GM12878 (cell line): ENCODE measurements around the gene RPS3. TPM values are rescaled to one million over a fixed set of nuclear protein-coding genes. Genes with fewer than 3 reads are reported as not detected.

Experiments used
- BACH1 ChIP-seq: fragments of 450-650 bp; IDR thresholded peaks from 2 replicates; pipeline ENCODE4 v1.6.1; 2017; ENCODE audit warnings: mild to moderate bottlenecking, borderline replicate concordance
- BCL11A ChIP-seq: IDR thresholded peaks from 2 replicates; pipeline ENCODE4 v1.6.1; 2011; ENCODE audit warnings: low read depth, low read length
- DPF2 ChIP-seq: fragments of 450-650 bp; IDR thresholded peaks from 2 replicates; pipeline ENCODE4 v1.6.1; 2017; ENCODE audit warnings: mild to moderate bottlenecking
- HCFC1 ChIP-seq: fragments of 150-350 bp; IDR thresholded peaks from 2 replicates; pipeline ENCODE4 v1.6.1; 2014; ENCODE audit warnings: low read length
- IKZF1 ChIP-seq: fragments of 450-650 bp; conservative IDR thresholded peaks from 2 replicates; pipeline ENCODE4 v1.6.1; 2017; ENCODE audit warnings: antibody characterized with exemption, mild to moderate bottlenecking
- JUND ChIP-seq: IDR thresholded peaks from 2 replicates; pipeline ENCODE4 v1.6.1; 2012; ENCODE audit warnings: low read depth, mild to moderate bottlenecking, low read length, improper control_type of control experiment, moderate library complexity
- LARP7 ChIP-seq: fragments of 450-650 bp; IDR thresholded peaks from 2 replicates; pipeline ENCODE4 v1.6.1; 2017; ENCODE audit warnings: mild to moderate bottlenecking
- RELA ChIP-seq: fragments of 450-650 bp; IDR thresholded peaks from 2 replicates; pipeline ENCODE4 v1.8.0; 2014; ENCODE audit warnings: borderline replicate concordance; ENCODE audit not compliant: partially characterized antibody
- SMARCA5 ChIP-seq: fragments of 450-650 bp; IDR thresholded peaks from 2 replicates; pipeline ENCODE4 v1.6.1; 2017; ENCODE audit warnings: mild to moderate bottlenecking
- SP1 ChIP-seq: IDR thresholded peaks from one replicate; pipeline ENCODE4 v1.6.1; 2011; ENCODE audit warnings: low read depth, low read length
- SRF ChIP-seq, 2 experiments: IDR thresholded peaks; 2 replicates each; pipeline ENCODE4 v1.6.1; 2011; ENCODE audit warnings: low read depth in 2 of 2, low read length in 2 of 2, mild to moderate bottlenecking in 1 of 2, moderate library complexity in 1 of 2
- SUPT20H ChIP-seq: IDR thresholded peaks from 2 replicates; pipeline ENCODE4 v1.6.1; 2011; ENCODE audit warnings: low read depth, mild to moderate bottlenecking, low read length, moderate library complexity, borderline replicate concordance; ENCODE audit not compliant: control insufficient read depth
- SUZ12 ChIP-seq: fragments of 200-600 bp; sonication (generic); IDR thresholded peaks from one replicate; pipeline ENCODE4 v1.6.1; 2018; ENCODE audit warnings: antibody characterized with exemption, mild to moderate bottlenecking; ENCODE audit not compliant: unreplicated experiment
- TAF1 ChIP-seq: IDR thresholded peaks from 2 replicates; pipeline ENCODE4 v1.6.1; 2011; ENCODE audit warnings: mild to moderate bottlenecking, low read depth, low read length, borderline replicate concordance
- YY1 ChIP-seq: IDR thresholded peaks from 2 replicates; pipeline ENCODE4 v1.6.1; 2011; ENCODE audit warnings: low read depth, mild to moderate bottlenecking, low read length
- ZNF274 ChIP-seq: IDR thresholded peaks from one replicate; pipeline ENCODE4 v1.8.0; 2011; ENCODE audit not compliant: insufficient read length, insufficient read depth
- ZNF384 ChIP-seq: IDR thresholded peaks from 2 replicates; pipeline ENCODE4 v1.6.1; 2012; ENCODE audit warnings: low read depth, mild to moderate bottlenecking, low read length, improper control_type of control experiment, borderline replicate concordance
- polyA plus RNA-seq, 11 experiments: library from polyadenylated mRNA; depleted of rRNA in 4 of 11; unstranded in 6 of 11; stranded (reverse) in 5 of 11; fragments of >200 nt; fragmentation: Nextera tagmentation in 4 of 11; fragmentation: Illumina TruSeq in 1 of 11; extraction: Ambion mirVana in 4 of 11; extraction: Trizol in 1 of 11; gene quantifications; 1 replicate in 1 of 11; 2 replicates in 10 of 11; pipeline versions ENCODE4 v1.2.1 to v1.2.3, GENCODE V29; 2011 to 2016; ENCODE audit warnings: inconsistent platforms in 2 of 11, missing spikeins in 2 of 11, low read depth in 1 of 11
- total RNA-seq, 4 experiments: library from RNA; depleted of rRNA in 3 of 4; stranded (reverse); fragments of >200 nt in 3 of 4; fragmentation: Illumina TruSeq in 1 of 4; extraction: Trizol in 1 of 4; gene quantifications; 2 replicates each; pipeline versions ENCODE4 v1.2.1 to v1.2.3, GENCODE V29; 2013 to 2021
- TF ChIP-seq, protein P1 (sequence below): IDR thresholded peaks from 2 replicates; pipeline ENCODE4 v1.6.1; 2012; ENCODE audit warnings: improper control_type of control experiment, low read depth, low read length; ENCODE audit not compliant: insufficient replicate concordance
- TF ChIP-seq, protein P2 (sequence below): IDR thresholded peaks from 2 replicates; pipeline ENCODE4 v1.6.1; 2011; ENCODE audit warnings: low read depth, low read length, improper control_type of control experiment, borderline replicate concordance
- TF ChIP-seq, protein P3 (sequence below): IDR thresholded peaks from 2 replicates; pipeline ENCODE4 v1.6.1; 2012; ENCODE audit warnings: low read depth, low read length, improper control_type of control experiment
- TF ChIP-seq, protein P4 (sequence below): IDR thresholded peaks from 2 replicates; pipeline ENCODE4 v1.6.1; 2011; ENCODE audit warnings: borderline replicate concordance, low read depth, mild to moderate bottlenecking, moderate library complexity, low read length; ENCODE audit not compliant: insufficient read depth, poor library complexity, severe bottlenecking

Gene RPS3
- total and polyA plus RNA-seq, 10 of the 15 experiments (the other 5 are each of a cell fraction or from before 2014, with no cell fraction given), result 2,127 to 9,556 (median 4,327) TPM

DNA sequence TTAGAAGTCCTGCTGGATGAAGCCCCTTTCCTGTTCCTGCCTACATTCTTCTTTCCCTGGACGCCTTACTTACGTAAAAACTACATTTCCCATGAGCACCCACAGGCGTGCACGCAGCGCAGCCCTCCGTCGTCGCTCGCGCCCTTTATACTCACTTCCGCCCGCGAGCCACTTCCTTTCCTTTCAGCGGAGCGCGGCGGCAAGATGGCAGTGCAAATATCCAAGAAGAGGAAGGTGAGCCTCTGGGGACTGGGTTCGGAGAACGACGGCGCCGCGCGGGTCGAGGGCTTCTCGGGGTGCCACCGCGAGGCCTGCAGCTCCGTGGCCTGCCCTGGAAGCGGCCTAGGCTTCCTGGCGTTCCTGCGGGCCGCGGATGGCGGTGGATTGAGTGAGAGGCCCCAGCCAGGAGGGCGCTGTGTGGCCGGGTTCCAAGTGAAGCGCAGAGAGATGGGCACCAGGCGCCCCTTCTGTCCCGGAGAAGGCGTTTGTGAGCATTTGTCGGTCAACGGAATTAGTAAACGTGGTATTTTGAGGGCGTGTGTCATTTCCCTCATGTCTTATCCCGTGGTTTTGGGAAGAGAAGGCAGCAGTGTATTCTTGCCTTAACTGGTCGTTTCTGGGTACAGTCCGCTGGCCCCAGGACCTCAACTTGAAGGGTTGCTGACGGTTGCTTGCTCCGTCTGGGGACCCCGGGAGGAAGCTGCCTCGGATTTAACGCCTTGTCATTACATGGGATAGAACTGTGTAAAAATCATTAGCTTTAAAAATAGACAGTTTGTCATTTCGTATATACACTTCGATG, at the start of gene RPS3 (continued):
- TF ChIP-seq, protein P1, sequence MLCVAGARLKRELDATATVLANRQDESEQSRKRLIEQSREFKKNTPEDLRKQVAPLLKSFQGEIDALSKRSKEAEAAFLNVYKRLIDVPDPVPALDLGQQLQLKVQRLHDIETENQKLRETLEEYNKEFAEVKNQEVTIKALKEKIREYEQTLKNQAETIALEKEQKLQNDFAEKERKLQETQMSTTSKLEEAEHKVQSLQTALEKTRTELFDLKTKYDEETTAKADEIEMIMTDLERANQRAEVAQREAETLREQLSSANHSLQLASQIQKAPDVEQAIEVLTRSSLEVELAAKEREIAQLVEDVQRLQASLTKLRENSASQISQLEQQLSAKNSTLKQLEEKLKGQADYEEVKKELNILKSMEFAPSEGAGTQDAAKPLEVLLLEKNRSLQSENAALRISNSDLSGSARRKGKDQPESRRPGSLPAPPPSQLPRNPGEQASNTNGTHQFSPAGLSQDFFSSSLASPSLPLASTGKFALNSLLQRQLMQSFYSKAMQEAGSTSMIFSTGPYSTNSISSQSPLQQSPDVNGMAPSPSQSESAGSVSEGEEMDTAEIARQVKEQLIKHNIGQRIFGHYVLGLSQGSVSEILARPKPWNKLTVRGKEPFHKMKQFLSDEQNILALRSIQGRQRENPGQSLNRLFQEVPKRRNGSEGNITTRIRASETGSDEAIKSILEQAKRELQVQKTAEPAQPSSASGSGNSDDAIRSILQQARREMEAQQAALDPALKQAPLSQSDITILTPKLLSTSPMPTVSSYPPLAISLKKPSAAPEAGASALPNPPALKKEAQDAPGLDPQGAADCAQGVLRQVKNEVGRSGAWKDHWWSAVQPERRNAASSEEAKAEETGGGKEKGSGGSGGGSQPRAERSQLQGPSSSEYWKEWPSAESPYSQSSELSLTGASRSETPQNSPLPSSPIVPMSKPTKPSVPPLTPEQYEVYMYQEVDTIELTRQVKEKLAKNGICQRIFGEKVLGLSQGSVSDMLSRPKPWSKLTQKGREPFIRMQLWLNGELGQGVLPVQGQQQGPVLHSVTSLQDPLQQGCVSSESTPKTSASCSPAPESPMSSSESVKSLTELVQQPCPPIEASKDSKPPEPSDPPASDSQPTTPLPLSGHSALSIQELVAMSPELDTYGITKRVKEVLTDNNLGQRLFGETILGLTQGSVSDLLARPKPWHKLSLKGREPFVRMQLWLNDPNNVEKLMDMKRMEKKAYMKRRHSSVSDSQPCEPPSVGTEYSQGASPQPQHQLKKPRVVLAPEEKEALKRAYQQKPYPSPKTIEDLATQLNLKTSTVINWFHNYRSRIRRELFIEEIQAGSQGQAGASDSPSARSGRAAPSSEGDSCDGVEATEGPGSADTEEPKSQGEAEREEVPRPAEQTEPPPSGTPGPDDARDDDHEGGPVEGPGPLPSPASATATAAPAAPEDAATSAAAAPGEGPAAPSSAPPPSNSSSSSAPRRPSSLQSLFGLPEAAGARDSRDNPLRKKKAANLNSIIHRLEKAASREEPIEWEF, result peak; percentile 22
- TF ChIP-seq, protein P2, sequence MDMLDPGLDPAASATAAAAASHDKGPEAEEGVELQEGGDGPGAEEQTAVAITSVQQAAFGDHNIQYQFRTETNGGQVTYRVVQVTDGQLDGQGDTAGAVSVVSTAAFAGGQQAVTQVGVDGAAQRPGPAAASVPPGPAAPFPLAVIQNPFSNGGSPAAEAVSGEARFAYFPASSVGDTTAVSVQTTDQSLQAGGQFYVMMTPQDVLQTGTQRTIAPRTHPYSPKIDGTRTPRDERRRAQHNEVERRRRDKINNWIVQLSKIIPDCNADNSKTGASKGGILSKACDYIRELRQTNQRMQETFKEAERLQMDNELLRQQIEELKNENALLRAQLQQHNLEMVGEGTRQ, result no peak; the same call in 1 of the 2 replicates
- TF ChIP-seq ZNF274 (no peak), BACH1 (peak; percentile 87), SRF (IDR thresholded peaks at IDR 0.05; ENCODE audit: low read depth in 2 of 2, low read length in 2 of 2) (peak in 1 of 2 experiments; percentile 73; a peak in 1 of 4 replicates), JUND (no peak), SUZ12 (no peak), TAF1 (peak; percentile 100), RELA (no peak), IKZF1 (peak; percentile 92), LARP7 (peak; percentile 100), ZNF384 (no peak), SMARCA5 (peak; percentile 93), YY1 (peak; percentile 95), HCFC1 (peak; percentile 96), SP1 (peak; percentile 21), SUPT20H (no peak), DPF2 (peak; percentile 54; the same call in 1 of the 2 replicates), BCL11A (0 out of 2 replicates have a peak, but pooled peaks have one; percentile 19)
- TF ChIP-seq, protein P3, sequence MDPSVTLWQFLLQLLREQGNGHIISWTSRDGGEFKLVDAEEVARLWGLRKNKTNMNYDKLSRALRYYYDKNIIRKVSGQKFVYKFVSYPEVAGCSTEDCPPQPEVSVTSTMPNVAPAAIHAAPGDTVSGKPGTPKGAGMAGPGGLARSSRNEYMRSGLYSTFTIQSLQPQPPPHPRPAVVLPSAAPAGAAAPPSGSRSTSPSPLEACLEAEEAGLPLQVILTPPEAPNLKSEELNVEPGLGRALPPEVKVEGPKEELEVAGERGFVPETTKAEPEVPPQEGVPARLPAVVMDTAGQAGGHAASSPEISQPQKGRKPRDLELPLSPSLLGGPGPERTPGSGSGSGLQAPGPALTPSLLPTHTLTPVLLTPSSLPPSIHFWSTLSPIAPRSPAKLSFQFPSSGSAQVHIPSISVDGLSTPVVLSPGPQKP, result peak; percentile 92
- TF ChIP-seq, protein P4, sequence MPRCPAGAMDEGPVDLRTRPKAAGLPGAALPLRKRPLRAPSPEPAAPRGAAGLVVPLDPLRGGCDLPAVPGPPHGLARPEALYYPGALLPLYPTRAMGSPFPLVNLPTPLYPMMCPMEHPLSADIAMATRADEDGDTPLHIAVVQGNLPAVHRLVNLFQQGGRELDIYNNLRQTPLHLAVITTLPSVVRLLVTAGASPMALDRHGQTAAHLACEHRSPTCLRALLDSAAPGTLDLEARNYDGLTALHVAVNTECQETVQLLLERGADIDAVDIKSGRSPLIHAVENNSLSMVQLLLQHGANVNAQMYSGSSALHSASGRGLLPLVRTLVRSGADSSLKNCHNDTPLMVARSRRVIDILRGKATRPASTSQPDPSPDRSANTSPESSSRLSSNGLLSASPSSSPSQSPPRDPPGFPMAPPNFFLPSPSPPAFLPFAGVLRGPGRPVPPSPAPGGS, result no peak
